DMS114 treated with DMSO at 0.1 percent for 48 hours (cell line): ENCODE data around the gene TRAK1.

Experiments
- DNase-seq: peaks from one replicate; lab custom pipeline; 2025; ENCODE audit not compliant: unreplicated experiment; lab: John Stamatoyannopoulos, UW

TRAK1 gene

DNA sequence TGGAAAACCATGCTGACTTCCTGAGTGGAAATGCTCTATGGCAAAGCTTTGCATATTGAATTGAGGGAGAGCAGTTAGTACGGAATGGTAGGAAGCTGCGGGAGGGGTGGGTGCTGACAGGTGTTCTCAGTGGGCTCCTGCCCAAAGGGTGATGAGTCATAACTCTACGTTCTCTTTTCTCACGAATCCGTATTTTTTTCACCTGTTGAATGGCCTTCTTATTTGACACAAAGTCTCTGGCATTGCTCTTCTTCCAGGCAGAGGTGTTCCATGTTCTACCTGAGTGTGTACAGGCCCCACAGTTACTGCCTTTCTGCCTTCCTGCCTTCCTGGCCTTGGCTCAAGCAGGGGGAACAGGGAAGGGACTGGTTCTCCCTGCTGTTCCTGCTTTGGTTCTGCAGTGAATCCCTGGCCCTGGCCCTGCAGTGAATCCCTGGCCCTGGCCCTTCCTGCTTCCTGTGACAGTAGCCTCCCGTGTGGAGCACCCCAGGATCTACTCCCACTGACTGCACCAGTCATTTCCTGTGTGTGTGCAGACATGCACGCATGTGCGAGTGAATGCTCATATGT lies 31.9 kb downstream of the TRAK1 start:
- DNase-seq: no peak

DNA sequence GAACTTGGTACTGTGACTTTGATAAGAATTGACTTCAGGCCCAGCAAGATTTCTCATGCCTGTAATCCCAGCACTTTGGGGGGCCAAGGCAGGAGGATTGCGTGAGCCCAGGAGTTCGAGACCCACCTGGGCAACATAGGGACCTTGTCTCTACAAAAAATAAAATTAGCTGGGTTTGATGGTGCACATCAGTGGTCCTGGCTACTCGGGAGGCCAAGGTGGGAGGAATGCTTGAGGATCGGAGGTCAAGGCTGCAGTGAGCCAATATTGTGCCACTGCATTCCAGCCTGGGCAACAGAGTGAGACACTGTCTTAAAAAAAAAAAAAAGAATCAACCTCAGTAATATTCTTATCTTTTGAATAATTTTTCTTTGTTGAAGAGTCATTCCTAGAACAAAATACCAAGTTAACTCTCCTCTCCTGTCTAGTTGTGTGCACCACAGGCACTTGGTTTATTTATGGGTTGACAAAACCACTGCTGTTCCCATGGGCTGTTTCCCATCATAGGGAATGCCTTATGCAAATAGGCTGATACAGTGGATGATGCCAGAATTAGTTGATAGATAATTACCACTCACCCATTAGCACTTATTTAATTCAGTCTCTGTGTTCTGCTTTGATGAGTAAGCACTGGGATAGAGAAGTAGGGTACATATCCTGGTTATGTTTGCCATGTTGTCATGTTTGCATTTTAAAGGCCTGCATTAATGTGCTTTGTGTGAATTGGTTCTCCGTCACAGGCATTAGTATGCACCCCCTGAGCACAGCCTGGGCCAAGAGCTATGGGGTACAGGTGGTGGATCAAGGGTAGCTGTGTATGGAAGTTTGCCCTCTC lies 32.9 kb downstream of the TRAK1 start:
- DNase-seq: no peak

DNA sequence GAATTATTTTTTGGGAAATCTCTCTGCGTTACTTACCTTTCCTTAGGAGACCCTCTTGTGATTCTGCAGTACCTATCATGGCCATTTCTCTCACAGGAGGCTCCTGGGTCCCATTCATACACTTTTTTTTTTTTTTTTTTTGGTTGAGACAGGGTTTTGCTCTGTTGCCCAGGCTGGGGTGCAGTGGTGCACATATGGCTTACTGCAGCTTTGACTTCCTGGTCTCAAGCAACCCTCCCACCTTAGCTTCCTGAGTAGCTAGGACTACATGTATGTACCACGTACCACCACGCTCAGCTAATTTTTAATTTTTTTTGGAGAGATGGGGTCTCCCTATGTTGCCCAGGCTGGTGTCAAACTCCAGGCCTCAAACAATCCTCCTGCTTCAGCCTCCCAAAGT lies 36.1 kb downstream of the TRAK1 start:
- DNase-seq: no peak

DNA sequence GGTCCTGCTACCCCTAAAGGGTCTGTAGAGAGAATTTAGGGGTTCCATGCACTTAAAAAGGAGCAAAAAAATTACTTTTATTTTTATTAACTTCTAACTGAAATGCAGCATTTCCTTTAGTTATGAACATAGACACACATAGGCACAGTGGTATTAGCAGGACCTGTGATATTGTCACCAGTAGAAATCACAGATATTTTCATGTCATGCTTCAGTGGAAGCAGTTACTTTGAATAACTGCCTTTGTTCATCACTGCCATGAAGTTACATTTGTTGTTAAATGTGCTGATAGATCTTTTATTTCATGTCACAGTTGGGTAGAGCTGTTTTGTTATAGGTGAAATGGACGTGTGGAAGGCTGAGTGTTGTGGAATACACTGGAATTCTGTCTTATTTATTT lies 37.4 kb downstream of the TRAK1 start:
- no peak for DNase-seq

DNA sequence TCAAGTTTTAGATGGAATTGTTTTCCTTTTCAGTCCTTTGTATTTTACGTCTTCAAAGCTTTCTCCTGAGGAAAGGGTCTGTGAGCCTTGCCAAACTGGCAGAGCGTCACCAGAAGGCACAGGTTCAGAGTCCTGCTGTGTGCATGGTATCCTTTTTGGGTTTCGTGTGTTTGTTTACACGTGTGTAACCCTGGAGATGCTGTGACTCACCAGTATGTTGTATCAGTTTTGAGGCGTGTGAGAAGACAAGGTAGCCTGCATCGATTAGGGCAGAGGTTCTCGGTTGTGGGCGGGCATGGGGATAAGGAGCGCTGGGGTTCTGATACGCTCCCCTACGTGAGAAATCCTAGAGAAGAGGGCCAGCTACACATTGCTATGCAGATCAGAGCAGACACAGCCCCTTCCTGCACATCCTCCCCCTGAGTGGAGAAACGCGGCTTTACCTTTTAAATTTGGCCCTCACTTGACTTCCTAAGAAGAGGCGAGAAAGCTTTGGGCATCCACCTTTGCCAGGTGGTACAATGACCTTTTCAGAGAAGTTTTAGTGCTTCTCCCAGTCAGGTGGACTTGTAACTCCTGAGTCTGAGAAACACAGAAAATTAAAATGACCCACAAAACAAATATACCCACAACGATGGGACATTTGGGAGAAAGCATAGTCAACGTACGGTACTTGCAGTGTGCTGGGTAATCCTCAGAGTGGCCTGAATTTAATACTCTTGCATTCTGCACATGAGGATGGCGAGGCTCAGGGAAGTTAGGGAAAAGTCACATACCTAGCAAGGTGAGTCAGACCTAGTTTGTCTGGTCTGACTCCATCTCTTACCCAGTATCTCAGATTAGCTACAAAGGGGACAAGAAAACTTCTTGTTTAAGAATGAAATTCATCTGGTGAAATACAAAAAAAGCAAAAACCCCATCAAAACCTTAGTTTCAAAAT lies 38.1 kb downstream of the TRAK1 start:
- DNase-seq: no peak

DNA sequence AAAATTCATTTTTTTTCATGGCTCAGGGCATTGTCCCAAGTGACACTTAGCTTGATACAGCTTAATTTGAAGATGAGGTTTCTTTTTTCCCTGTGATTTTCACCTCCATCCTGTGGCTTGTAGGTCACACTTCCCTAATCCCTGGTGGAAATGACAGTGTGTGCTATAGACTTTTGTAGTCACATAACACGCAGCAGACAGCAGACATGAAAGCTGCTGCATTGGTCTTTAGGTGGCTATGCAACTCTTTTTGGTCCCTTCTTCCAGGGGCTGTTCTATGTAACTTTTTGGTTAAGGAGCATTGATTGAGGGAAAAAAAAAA lies 38.8 kb downstream of the TRAK1 start:
- DNase-seq: no peak

DNA sequence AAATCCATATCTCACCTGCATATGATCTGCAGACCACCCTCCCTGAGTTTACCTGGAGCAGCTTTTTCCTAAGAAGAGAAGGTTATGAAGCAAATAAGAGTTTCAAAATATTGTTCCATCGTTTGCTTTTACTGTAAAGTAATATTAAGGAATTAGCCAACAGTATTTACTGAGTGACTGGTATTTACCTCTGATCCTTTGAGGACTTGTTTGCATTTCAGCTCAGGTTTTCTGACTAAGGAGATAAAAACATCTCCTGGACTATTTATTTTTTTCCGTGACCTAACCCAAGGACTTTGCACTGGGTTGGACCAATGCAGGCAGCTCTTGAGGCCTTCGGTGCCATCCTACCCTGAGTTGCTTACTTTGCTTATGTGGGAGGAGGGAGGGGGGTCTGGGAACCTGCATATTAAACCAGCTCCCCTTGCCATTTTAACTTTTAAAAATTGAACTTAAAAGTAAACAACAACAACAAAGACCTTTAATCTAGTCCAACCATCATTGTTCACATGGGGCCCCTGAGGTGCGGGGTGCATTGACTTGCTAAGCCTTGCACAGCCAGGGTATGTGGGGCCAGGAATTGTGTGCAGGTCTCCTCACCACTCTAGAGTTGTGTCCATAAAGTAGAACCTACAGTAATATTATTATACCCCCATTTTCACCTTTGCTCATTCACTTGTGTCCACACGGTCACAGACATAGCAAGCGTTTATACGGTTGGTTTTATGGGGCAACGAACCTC lies 39.3 kb downstream of the TRAK1 start:
- DNase-seq: no peak

DNA sequence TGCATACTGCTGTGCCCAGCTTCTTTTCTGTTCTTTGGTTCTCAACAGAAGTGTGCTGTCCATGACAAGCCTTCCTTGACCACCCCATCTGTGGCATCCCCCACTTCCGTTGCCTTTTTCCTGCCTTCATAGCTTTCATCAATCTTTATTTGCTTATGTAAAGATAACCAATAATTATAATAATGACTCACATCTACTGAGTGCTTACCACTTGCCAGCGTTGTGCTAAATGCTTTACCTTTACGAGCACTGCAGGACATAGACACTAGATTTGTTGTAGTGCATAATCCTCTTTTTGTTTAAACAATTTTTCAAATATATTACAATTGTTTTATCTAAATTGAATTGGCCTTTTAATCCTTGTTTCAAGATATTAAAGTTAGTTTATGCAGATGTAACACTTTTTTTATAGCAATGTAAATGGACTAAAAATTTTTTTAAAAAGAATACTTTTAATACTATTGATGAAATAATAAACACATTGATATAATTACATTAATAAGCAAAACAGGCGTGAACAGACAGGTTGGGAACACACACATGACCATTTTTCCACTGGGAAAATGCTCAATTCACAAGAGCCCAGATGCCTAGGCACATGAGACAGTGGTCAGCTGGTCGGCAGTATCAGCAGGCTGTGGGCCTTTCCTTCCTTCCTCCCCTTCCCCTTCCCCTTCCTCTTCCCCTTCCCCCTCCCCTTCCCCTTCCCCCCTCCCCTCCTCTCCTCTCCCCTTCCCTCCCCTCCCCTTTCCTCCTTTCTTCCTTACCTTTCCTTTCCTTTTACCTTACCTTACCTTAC lies 42.5 kb downstream of the TRAK1 start:
- DNase-seq: no peak

DNA sequence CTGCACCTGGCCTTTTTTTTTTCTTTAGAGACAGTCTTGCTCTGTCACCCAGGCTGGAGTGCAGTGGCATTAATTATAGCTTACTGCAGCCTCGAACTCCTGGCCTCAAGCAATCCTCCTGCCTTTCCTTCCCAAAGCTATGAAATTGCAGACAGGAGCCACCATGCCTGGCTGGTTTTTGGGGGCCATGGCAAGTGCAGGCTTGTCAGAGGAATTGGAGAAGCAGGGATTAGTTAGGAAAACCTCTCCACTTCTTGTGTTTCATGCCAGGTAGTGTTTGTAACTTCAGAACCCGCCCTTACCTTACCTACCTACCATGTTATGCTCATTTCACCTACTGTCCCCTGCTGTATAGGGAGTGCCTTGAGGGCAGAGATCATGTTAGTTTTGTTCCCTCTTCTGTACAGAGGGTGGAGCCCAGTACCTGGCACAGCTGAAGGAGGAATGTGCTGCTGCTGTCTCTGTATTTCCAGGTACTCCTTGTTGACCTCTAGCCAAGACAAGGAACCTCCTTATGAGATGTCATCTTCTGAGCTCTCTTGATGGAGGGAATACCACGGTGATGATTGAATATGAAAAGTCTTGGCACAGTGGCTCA lies 43.8 kb downstream of the TRAK1 start:
- DNase-seq: no peak

DNA sequence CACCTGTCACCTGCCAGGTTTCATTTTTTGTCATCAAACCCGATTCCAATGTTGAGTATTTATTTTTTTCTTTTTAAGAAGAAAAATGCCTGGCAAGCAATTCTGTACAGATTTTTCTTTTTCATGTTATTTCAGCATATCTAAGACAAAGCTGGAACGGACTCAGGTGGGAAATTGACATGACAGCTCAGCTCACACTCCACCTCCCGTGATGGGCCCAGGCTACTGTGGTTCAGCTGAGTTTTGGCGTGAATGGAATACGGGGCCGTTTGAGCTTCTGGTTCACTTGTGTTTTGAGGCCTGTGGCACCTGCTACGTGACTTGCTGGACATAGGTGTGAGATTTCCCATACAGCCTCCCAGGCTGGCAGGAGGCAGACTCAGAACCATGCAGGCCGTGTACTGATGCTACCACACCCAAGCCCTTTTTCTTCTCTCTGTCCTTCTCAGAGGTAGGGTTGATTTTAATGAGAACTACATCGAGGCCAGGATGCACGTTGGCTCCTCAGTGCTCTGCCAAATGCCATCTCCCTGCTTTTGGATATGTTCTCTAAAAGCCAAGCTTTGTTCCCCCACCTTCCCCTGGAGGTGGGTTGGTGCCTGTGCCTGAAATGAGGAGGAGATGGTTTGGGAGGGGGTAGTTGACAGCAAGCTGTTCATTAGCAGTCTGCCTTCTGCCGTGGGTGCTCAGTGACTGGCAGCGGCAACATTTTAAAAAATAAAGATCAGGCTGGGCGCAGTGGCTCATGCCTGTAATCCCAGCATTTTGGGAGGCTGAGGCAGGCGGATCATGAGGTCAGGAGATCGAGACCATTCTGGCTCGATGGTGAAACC lies 48.7 kb downstream of the TRAK1 start:
- DNase-seq: no peak

DNA sequence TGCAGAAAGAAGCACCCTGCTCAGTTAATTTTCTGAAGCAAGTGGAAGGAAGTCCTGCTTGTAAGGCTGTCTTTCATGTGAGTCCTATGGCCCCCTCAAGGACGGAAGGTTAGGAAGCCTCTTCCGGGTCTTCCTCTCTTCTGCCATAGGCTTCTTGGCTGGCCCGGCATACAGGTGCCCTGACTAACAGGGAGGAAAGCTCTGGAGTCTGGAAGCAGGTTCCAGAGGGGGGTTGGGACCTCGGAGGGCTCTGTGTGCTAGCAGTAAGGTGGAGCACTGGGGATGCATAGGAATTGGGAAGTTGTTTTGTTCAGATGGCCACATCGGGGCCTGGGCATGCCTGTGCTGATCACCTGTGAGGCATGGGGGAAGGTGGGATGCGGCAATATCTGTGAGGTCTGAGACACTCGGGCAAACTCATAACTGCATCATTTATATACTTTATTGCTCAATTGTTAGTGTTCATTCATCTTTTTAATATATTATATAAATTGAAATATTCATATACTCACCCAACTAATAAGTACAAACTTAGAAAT lies 49.6 kb downstream of the TRAK1 start:
- no peak for DNase-seq

DNA sequence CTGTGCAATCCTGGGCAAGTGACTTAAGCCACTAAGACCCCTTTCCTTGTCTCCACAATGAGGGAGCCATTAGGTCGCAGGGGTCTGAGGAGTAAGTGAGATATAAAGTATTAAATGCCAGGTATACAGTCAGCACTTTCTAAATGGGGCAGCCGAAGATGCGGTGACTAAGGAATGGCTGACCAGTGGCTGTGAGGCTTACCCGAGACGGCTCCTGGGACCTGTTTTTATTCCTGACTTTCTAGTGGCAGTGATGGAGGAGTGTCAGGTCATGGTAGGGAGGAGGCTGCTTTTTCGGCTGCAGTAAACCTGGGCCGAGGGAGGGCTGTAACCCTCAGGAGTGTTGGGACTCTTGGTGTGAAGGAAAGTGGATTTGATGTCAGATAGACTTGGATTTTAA lies 52.3 kb downstream of the TRAK1 start:
- no peak for DNase-seq

DNA sequence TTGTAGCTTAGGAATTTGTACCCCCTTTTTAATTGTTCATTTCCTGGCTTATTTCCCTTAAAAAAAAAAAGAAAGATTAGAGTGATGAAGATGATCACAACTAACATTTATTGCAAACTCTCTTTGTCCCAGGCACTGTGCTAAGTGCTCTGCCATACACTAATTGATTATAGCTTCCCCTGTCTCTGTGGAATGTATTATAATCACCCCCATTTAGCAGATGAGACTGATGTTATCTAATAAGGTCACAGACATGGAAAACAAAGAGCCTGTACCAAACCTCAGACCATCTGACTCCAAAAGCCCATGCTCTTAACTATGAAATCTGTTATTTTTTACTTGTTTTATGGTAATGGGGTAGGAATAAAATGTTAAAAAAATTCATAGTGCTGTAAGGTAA lies 53.1 kb downstream of the TRAK1 start:
- no peak for DNase-seq

DNA sequence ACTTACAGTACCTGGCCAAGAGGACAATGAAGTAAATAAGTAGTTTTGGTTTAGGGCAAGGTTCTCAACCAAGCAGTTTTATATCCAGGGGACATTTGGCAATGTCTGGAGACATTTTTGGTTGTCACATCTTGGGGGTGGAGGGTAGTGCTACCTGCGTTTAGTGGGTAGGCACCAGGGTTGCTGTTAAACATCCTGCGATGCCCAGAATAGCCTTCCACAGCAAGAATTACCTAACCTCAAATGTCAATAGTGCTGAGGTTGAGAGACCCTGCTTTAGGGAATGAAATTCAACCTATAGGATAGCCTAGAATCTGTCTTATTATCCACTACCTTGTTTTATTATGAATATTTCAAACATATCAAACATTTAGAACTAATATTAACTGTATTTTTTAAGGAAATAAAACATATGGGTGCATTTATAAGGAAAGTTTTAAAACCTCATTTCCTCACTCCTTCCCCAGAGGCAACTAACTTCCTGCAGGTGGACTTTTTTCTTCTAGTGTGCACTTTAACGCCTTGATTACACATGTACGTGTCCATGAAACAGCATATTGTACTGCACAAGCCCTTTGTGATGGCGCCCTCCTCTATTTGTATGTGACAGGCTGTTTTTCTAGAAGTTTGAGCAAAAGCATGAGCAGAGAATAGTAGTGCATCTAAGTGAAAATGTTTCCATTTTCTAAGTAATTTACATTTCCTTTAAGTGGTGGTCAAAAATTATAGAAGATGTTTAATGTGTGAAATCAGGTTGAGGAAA lies 57.1 kb downstream of the TRAK1 start:
- DNase-seq: no peak

DNA sequence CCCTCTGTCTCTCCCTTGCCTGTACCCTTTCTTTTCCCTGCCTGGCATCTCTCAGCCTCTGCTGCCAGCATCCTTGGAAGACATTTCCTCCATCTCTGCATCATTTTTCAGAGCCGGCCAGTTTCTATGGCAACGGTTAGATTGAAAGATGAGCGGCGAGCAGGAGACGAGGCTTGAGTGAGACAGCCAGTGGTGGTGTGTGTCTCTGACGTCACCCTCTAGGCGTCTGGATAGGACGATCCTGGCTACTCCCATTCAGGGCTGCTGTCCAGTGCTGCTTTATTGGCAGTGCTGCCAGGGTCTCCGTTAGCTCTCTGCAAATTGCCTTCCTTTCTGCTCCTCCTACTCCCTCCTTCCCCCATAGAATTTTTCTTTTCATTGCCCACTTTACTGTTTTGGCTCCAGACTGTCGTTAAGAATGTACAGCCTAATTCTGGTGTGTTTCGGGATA lies 57.9 kb downstream of the TRAK1 start:
- no peak for DNase-seq

DNA sequence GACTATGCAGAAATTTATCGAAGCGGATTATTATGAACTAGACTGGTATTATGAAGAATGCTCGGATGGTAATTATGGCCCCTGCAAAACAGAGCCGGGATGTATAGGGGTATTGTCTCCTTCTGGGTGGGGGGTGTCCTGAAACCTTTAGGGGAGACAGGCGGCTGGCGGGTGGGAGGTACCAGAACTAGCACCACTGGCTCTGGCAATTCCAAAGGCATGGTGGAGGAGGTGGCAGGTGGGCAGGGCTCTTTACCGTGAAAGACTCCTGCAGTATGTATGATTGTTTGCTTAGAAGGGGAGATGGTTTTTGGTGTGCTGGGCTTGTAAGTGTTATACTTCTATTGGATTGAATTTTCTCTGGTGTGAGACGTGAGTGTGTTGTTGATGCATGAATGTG lies 58.4 kb downstream of the TRAK1 start:
- no peak for DNase-seq

DNA sequence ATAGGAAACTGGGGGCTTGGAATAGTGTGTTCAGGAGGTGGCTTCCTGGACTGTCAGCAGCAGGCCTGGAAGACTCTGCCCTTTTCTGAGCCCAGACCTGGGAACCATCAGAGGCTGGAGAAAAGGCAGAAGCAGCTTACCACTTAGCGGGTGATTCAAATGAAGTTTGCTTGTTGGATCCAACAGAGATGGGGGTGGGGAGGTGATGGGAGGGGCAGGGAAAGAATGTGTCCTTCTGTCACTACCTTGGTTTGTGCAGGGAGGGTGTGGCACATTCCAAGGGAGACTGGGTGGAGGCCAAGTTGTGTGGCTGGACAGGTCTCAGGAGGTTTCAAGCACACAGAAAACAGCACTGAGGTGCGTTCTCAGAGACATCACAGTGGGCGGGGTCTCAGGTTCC lies 58.8 kb downstream of the TRAK1 start:
- DNase-seq: no peak

DNA sequence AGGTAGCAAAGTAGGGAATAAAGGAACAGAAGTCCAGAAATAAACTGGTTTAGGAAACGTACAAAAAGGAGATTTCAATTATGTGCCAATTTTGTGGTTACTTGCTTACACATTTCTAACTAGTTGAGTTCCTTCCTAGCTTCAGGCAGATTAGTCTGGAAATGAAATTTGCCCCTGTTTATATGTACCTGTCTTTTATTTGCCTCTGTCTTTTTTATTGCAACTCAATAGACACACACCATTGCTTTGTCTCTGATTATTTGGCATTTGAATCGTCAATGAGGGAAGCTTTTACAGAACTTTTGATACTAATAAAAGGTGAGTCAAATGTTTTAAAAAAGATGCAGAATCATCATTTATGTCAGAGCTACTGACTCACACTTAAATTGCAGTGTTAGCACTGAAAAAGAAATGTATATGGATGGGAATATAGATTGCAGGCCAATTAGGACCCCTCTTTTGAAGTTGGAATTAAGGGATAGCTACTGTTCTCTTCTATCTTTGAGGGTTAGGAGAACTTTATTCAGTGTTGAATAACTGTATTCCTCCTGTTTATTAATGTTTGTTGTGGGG lies 60.5 kb downstream of the TRAK1 start:
- DNase-seq: no peak
